Measurements from ENCODE around the gene NR4A1.

The NR4A1 gene

DNA sequence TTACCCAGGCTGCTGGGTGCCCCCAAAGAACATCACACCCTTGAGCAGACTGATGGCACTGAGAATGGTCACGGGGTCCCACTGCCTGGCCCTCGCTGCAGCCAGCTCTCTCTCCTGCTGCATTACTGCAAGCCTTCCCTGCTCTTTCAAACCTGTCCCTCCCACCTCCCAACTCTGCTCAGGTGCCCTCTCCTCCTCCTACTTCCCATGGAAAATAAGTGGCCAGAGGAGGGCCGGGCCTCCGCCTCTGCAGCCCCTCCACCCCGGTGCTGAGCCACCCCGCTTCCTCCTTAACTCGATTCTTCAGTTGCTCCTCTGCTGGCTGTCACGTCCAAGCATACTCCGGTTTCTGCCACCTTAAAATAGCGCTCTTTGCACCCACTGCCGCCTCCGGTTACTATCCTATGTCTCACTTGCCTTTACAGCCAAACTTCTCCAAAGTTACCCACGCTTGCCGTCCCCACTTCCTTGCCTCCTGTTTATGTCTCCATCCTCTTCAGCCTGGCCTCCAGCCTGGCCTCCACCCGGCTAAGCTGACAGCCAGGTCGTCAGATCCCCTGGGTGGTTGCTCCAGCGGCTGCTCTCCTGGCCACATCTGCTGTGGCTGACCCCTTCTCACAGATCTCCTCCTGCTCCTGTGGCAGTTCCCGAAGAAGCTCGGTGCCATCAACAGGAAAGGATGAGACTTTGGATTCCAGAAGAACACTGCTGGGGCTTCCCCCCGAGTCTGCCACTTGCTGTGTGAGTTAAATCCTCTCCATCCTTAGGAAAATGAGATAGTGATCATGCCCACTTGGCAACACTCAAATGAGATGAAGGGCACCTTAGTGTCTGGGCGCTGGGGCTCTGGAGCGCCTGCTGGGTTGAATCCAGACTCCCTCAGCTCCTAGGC is 35.9 kb downstream of the NR4A1 start:
- Histone ChIP-seq H3K9me3 (ENCODE audit: control insufficient read depth in 2 of 2, low read length in 2 of 2) (no peaks in the 10 kb centered on the region), H3K4me3 (ENCODE audit: low read length in 2 of 2) (no peak overlapping the region), H3K27me3 (ENCODE audit: control insufficient read depth in 2 of 2, insufficient read depth in 2 of 2, low read length in 2 of 2) (peaks cover 0 to 2% of the 10 kb centered on the region in 2 donors), H3K27ac (ENCODE audit: low read depth in 2 of 2, low read length in 2 of 2) (peak overlapping the region; percentile 13 to 55), H3K36me3 (ENCODE audit: control insufficient read depth in 2 of 2, insufficient read depth in 2 of 2, low read length in 2 of 2) (no peaks in the 10 kb centered on the region), H3K4me1 (ENCODE audit: control insufficient read depth in 2 of 2, insufficient read depth in 2 of 2, low read length in 2 of 2) (peaks cover 3 to 19% of the 10 kb centered on the region in 2 donors), H3K9ac (ENCODE audit: low read depth in 1 of 2, low read length in 2 of 2) (no peak overlapping the region)

GRCh38 chr12:52087961-52088820 is 36.9 kb downstream of the NR4A1 start:
- Histone ChIP-seq H3K27ac (ENCODE audit: low read depth in 2 of 2, low read length in 2 of 2) (no peak overlapping the region), H3K4me3 (ENCODE audit: low read length in 2 of 2) (no peak overlapping the region), H3K9me3 (ENCODE audit: control insufficient read depth in 2 of 2, low read length in 2 of 2) (no peaks in the 10 kb centered on the region), H3K36me3 (ENCODE audit: control insufficient read depth in 2 of 2, insufficient read depth in 2 of 2, low read length in 2 of 2) (no peaks in the 10 kb centered on the region), H3K4me1 (ENCODE audit: control insufficient read depth in 2 of 2, insufficient read depth in 2 of 2, low read length in 2 of 2) (peaks cover 3 to 20% of the 10 kb centered on the region in 2 donors), H3K9ac (ENCODE audit: low read depth in 1 of 2, low read length in 2 of 2) (no peak overlapping the region), H3K27me3 (ENCODE audit: control insufficient read depth in 2 of 2, insufficient read depth in 2 of 2, low read length in 2 of 2) (peaks cover 0 to 2% of the 10 kb centered on the region in 2 donors)

GRCh38 chr12:52089491-52089890 is 38.2 kb downstream of the NR4A1 start:
- H3K9ac ChIP-seq (ENCODE audit: low read depth in 1 of 2, low read length in 2 of 2) = no peak overlapping the region
- peaks cover 0 to 2% of the 10 kb centered on the region in 2 donors for H3K27me3 ChIP-seq (ENCODE audit: control insufficient read depth in 2 of 2, insufficient read depth in 2 of 2, low read length in 2 of 2)
- H3K27ac ChIP-seq (ENCODE audit: low read depth in 2 of 2, low read length in 2 of 2) = no peak overlapping the region
- peaks cover 3 to 20% of the 10 kb centered on the region in 2 donors for H3K4me1 ChIP-seq (ENCODE audit: control insufficient read depth in 2 of 2, insufficient read depth in 2 of 2, low read length in 2 of 2)
- H3K4me3 ChIP-seq (ENCODE audit: low read length in 2 of 2) = no peak overlapping the region
- no peaks in the 10 kb centered on the region for H3K9me3 ChIP-seq (ENCODE audit: control insufficient read depth in 2 of 2, low read length in 2 of 2)
- no peaks in the 10 kb centered on the region for H3K36me3 ChIP-seq (ENCODE audit: control insufficient read depth in 2 of 2, insufficient read depth in 2 of 2, low read length in 2 of 2)

- Histone ChIP-seq H3K9ac (ENCODE audit: low read depth in 1 of 2, low read length in 2 of 2) (no peak overlapping the region), H3K36me3 (ENCODE audit: control insufficient read depth in 2 of 2, insufficient read depth in 2 of 2, low read length in 2 of 2) (no peaks in the 10 kb centered on the region), H3K27ac (ENCODE audit: low read depth in 2 of 2, low read length in 2 of 2) (no peak overlapping the region), H3K4me3 (ENCODE audit: low read length in 2 of 2) (no peak overlapping the region), H3K27me3 (ENCODE audit: control insufficient read depth in 2 of 2, insufficient read depth in 2 of 2, low read length in 2 of 2) (peaks cover 0 to 2% of the 10 kb centered on the region in 2 donors), H3K9me3 (ENCODE audit: control insufficient read depth in 2 of 2, low read length in 2 of 2) (no peaks in the 10 kb centered on the region), H3K4me1 (ENCODE audit: control insufficient read depth in 2 of 2, insufficient read depth in 2 of 2, low read length in 2 of 2) (peaks cover 3 to 20% of the 10 kb centered on the region in 2 donors)
Observed at GRCh38 chr12:52090291-52090690, 39.0 kb downstream of the NR4A1 start.

DNA sequence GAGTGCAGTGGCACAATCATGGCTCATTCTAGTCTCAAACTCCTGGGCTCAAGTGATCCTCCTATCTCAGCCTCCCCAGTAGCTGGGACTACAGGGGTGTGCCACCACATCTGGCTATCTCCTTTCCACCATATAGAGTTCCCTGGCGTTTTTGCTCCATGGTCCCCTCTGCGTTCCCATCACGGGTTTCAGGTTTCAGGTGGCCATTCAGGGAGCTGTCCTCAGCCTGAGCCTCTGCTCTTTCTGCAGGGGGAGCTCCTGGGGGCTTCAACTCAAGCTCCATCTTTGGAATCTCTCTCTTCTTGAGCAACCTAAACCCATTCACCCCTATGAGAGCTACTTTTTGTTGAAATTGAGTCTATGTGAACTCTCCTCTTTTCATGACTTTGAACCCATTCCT is 39.8 kb downstream of the NR4A1 start:
- Histone ChIP-seq H3K9me3 (ENCODE audit: control insufficient read depth in 2 of 2, low read length in 2 of 2) (no peaks in the 10 kb centered on the region), H3K4me3 (ENCODE audit: low read length in 2 of 2) (no peak overlapping the region), H3K36me3 (ENCODE audit: control insufficient read depth in 2 of 2, insufficient read depth in 2 of 2, low read length in 2 of 2) (no peaks in the 10 kb centered on the region), H3K4me1 (ENCODE audit: control insufficient read depth in 2 of 2, insufficient read depth in 2 of 2, low read length in 2 of 2) (peaks cover 0 to 13% of the 10 kb centered on the region in 2 donors), H3K9ac (ENCODE audit: low read depth in 1 of 2, low read length in 2 of 2) (no peak overlapping the region), H3K27me3 (ENCODE audit: control insufficient read depth in 2 of 2, insufficient read depth in 2 of 2, low read length in 2 of 2) (peaks cover 0 to 2% of the 10 kb centered on the region in 2 donors), H3K27ac (ENCODE audit: low read depth in 2 of 2, low read length in 2 of 2) (no peak overlapping the region)

GRCh38 chr12:52091869-52092268 is 40.6 kb downstream of the NR4A1 start:
- H3K4me3 ChIP-seq (ENCODE audit: low read length in 2 of 2) = no peak overlapping the region
- no peak overlapping the region for H3K27ac ChIP-seq (ENCODE audit: low read depth in 2 of 2, low read length in 2 of 2)
- H3K36me3 ChIP-seq (ENCODE audit: control insufficient read depth in 2 of 2, insufficient read depth in 2 of 2, low read length in 2 of 2) = no peaks in the 10 kb centered on the region

DNA sequence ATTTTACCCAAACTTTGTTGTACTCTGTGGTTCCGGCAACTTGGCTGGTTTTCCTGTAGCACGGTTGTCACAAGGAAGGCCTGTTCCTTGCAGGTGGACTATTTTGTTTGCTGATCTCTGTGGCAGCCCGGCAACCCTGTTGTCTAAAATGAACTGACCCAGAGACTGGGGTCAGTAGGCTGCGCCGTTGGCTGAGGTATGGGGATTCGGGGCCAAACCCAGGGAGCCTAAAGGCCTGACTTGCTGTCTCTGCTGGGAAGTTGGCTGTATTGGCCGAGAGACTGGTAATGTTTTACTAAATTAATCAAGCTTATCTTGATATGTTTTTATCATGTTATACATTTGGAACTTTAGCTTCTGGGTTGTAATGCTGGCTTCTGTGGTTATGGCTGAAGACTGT is 42.1 kb downstream of the NR4A1 start:
- Histone ChIP-seq H3K9ac (ENCODE audit: low read depth in 1 of 2, low read length in 2 of 2) (no peak overlapping the region), H3K27ac (ENCODE audit: low read depth in 2 of 2, low read length in 2 of 2) (no peak overlapping the region), H3K4me1 (ENCODE audit: control insufficient read depth in 2 of 2, insufficient read depth in 2 of 2, low read length in 2 of 2) (peaks cover 0 to 8% of the 10 kb centered on the region in 2 donors), H3K27me3 (ENCODE audit: control insufficient read depth in 2 of 2, insufficient read depth in 2 of 2, low read length in 2 of 2) (peaks cover 0 to 4% of the 10 kb centered on the region in 2 donors), H3K36me3 (ENCODE audit: control insufficient read depth in 2 of 2, insufficient read depth in 2 of 2, low read length in 2 of 2) (no peaks in the 10 kb centered on the region), H3K9me3 (ENCODE audit: control insufficient read depth in 2 of 2, low read length in 2 of 2) (no peaks in the 10 kb centered on the region), H3K4me3 (ENCODE audit: low read length in 2 of 2) (no peak overlapping the region)

More at GRCh38 chr12:52091869-52092268, 40.6 kb downstream of the NR4A1 start:
- H3K4me1 ChIP-seq (ENCODE audit: control insufficient read depth in 2 of 2, insufficient read depth in 2 of 2, low read length in 2 of 2) = peaks cover 0 to 9% of the 10 kb centered on the region in 2 donors
- H3K9ac ChIP-seq (ENCODE audit: low read depth in 1 of 2, low read length in 2 of 2) = no peak overlapping the region
- peaks cover 2% of the 10 kb centered on the region in 2 donors for H3K27me3 ChIP-seq (ENCODE audit: control insufficient read depth in 2 of 2, insufficient read depth in 2 of 2, low read length in 2 of 2)
- H3K9me3 ChIP-seq (ENCODE audit: control insufficient read depth in 2 of 2, low read length in 2 of 2) = no peaks in the 10 kb centered on the region

GRCh38 chr12:52096332-52097044 is 45.2 kb downstream of the NR4A1 start:
- Histone ChIP-seq H3K27me3 (ENCODE audit: control insufficient read depth in 2 of 2, insufficient read depth in 2 of 2, low read length in 2 of 2) (peaks cover 2 to 4% of the 10 kb centered on the region in 2 donors), H3K9me3 (ENCODE audit: control insufficient read depth in 2 of 2, low read length in 2 of 2) (no peaks in the 10 kb centered on the region), H3K4me1 (ENCODE audit: control insufficient read depth in 2 of 2, insufficient read depth in 2 of 2, low read length in 2 of 2) (peaks cover 0 to 8% of the 10 kb centered on the region in 2 donors), H3K36me3 (ENCODE audit: control insufficient read depth in 2 of 2, insufficient read depth in 2 of 2, low read length in 2 of 2) (no peaks in the 10 kb centered on the region), H3K27ac (ENCODE audit: low read depth in 2 of 2, low read length in 2 of 2) (no peak overlapping the region), H3K4me3 (ENCODE audit: low read length in 2 of 2) (no peak overlapping the region), H3K9ac (ENCODE audit: low read depth in 1 of 2, low read length in 2 of 2) (no peak overlapping the region)

DNA sequence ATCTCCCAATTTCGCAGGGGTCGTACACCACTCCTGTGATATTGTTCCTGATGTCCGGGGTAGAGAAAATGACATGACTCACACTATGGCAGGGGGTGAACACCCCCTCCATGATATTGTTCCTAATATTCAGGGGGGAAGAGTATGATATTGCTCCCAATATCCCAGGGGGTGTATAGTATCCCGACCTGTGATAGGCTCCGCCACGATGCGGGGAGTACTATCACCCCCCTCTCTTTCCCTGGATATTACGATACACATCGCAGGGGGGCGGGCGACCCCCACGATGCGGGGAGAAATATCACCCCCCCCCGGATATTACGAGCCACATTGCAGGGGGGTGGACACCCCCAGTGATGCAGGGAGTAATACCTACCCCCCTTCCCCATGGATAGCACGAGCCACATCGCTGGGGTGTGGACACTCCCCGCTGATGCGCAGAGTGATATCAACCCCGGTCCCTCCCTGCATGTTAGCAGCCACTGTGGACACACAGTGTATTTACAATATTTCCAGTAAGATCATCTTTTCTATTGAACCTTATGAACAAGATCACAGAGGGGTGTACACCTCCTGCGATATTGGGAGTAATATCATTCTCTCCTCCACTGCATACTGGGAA is 45.9 kb downstream of the NR4A1 start:
- H3K4me3 ChIP-seq (ENCODE audit: low read length in 2 of 2) = no peak overlapping the region
- no peaks in the 10 kb centered on the region for H3K36me3 ChIP-seq (ENCODE audit: control insufficient read depth in 2 of 2, insufficient read depth in 2 of 2, low read length in 2 of 2)
- peaks cover 2 to 4% of the 10 kb centered on the region in 2 donors for H3K27me3 ChIP-seq (ENCODE audit: control insufficient read depth in 2 of 2, insufficient read depth in 2 of 2, low read length in 2 of 2)
- no peaks in the 10 kb centered on the region for H3K9me3 ChIP-seq (ENCODE audit: control insufficient read depth in 2 of 2, low read length in 2 of 2)
- no peak overlapping the region for H3K9ac ChIP-seq (ENCODE audit: low read depth in 1 of 2, low read length in 2 of 2)
- H3K4me1 ChIP-seq (ENCODE audit: control insufficient read depth in 2 of 2, insufficient read depth in 2 of 2, low read length in 2 of 2) = peaks cover 0 to 8% of the 10 kb centered on the region in 2 donors
- no peak overlapping the region for H3K27ac ChIP-seq (ENCODE audit: low read depth in 2 of 2, low read length in 2 of 2)
